IPS DF 19.7 (cell line): ENCODE data around the gene PRR5L.

Experiments
- DNase-seq: peaks from one replicate; pipeline ENCODE4 v3.0.0-alpha.2; 2013; ENCODE audit warnings: low read depth, low spot score

Gene PRR5L

GRCh38 chr11:36326524-36327419, 30.7 kb downstream of the PRR5L start:
- DNase-seq: peak; percentile 52

GRCh38 chr11:36328966-36329673, 33.0 kb downstream of the PRR5L start:
- DNase-seq: no peak

GRCh38 chr11:36330411-36330810, 34.3 kb downstream of the PRR5L start:
- no peak for DNase-seq

- no peak for DNase-seq
Observed at GRCh38 chr11:36333468-36333867, 37.4 kb downstream of the PRR5L start.

GRCh38 chr11:36333897-36334296, 37.8 kb downstream of the PRR5L start:
- peak; percentile 85 for DNase-seq

- no peak for DNase-seq
Observed at GRCh38 chr11:36339888-36340287, 43.8 kb downstream of the PRR5L start.

GRCh38 chr11:36340897-36341296, 44.8 kb downstream of the PRR5L start:
- DNase-seq: no peak

GRCh38 chr11:36341915-36342314, 45.8 kb downstream of the PRR5L start:
- DNase-seq: no peak

- no peak for DNase-seq
Observed at GRCh38 chr11:36342327-36342726, 46.2 kb downstream of the PRR5L start.

GRCh38 chr11:36343436-36343835, 47.3 kb downstream of the PRR5L start:
- no peak for DNase-seq

GRCh38 chr11:36345084-36345511, 49.0 kb downstream of the PRR5L start:
- no peak for DNase-seq

- DNase-seq: no peak
Observed at GRCh38 chr11:36345535-36346141, 49.5 kb downstream of the PRR5L start.

GRCh38 chr11:36346562-36347383, 50.7 kb downstream of the PRR5L start:
- DNase-seq: no peak

- DNase-seq: no peak
Observed at GRCh38 chr11:36347384-36347906, 51.4 kb downstream of the PRR5L start.

- no peak for DNase-seq
Observed at GRCh38 chr11:36349351-36350136, 53.5 kb downstream of the PRR5L start.

GRCh38 chr11:36350137-36350513, 54.0 kb downstream of the PRR5L start:
- no peak for DNase-seq

GRCh38 chr11:36352922-36353321, 56.8 kb downstream of the PRR5L start:
- DNase-seq: no peak

- no peak for DNase-seq
Observed at GRCh38 chr11:36354221-36355003, 58.3 kb downstream of the PRR5L start.

GRCh38 chr11:36356201-36356600, 60.1 kb downstream of the PRR5L start:
- DNase-seq: no peak

- DNase-seq: no peak
Observed at GRCh38 chr11:36357831-36358230, 61.7 kb downstream of the PRR5L start.
